ENCODE data around the gene TMX3.

The TMX3 gene

GRCh38 chr18:68739462-68739861, 24.6 kb upstream of the TMX3 start:
- FAIRE-seq (peak; percentile 98), DNase-seq (ENCODE audit: insufficient read length, low spot score) (no peak)
- no peak for TF ChIP-seq CTCF (IDR thresholded peaks at IDR 0.05; ENCODE audit: insufficient read depth, missing control alignments)

GRCh38 chr18:68738564-68738963, 23.7 kb upstream of the TMX3 start:
- no peak for DNase-seq (ENCODE audit: insufficient read length, low spot score)
- peak; percentile 58 for FAIRE-seq
- no peak for TF ChIP-seq CTCF (IDR thresholded peaks at IDR 0.05; ENCODE audit: insufficient read depth, missing control alignments)

- peak; percentile 91 for TF ChIP-seq CTCF (IDR thresholded peaks at IDR 0.05; ENCODE audit: insufficient read depth, missing control alignments)
- DNase-seq (ENCODE audit: insufficient read length, low spot score) (peak; percentile 58), FAIRE-seq (peak; percentile 100)
These were observed 20.8 kb upstream of the TMX3 start for GRCh38 chr18:68735483-68736343.

GRCh38 chr18:68734308-68734707, 19.4 kb upstream of the TMX3 start:
- no peak for DNase-seq (ENCODE audit: insufficient read length, low spot score)
- peak; percentile 99 for FAIRE-seq
- no peak for TF ChIP-seq CTCF (IDR thresholded peaks at IDR 0.05; ENCODE audit: insufficient read depth, missing control alignments)

- no peak for DNase-seq (ENCODE audit: insufficient read length, low spot score)
- no peak for TF ChIP-seq CTCF (IDR thresholded peaks at IDR 0.05; ENCODE audit: insufficient read depth, missing control alignments)
- no peak for FAIRE-seq
These were observed 18.8 kb upstream of the TMX3 start for GRCh38 chr18:68733707-68734106.

GRCh38 chr18:68728081-68728700, 13.3 kb upstream of the TMX3 start:
- FAIRE-seq = no peak
- no peak for DNase-seq (ENCODE audit: insufficient read length, low spot score)
- TF ChIP-seq CTCF (IDR thresholded peaks at IDR 0.05; ENCODE audit: insufficient read depth, missing control alignments) = no peak

GRCh38 chr18:68727506-68727905, 12.6 kb upstream of the TMX3 start:
- FAIRE-seq (no peak), DNase-seq (ENCODE audit: insufficient read length, low spot score) (no peak)
- TF ChIP-seq CTCF (IDR thresholded peaks at IDR 0.05; ENCODE audit: insufficient read depth, missing control alignments) = no peak
